GM12878 (cell line): ENCODE data around the gene APLP2. TPM values are rescaled to one million over a fixed set of nuclear protein-coding genes. Genes with fewer than 3 reads are reported as not detected.

Experiments used
- ATAC-seq: fragments of 200-7000 bp; cut with Tn5 transposase; 3 replicates; pipeline ENCODE4 v1.9.1; 2020; ENCODE audit warnings: mild to moderate bottlenecking, moderate library complexity
- BruUV-seq: library from RNA; stranded (reverse); fragments of 400-500 nt; replicated peaks from 2 replicates; lab custom pipeline; 2021; lab: Mats Ljungman, UMichigan
- CTCF ChIA-PET: fragments of 300-600 bp; sonication (Branson Sonifier 250); formaldehyde crosslinking; extraction: SDS; loops from one replicate; lab custom pipeline; 2021; ENCODE audit warnings: inconsistent platforms; lab: Yijun Ruan, JAX
- POLR2A ChIA-PET: fragments of 350-600 bp; formaldehyde crosslinking; extraction: SDS; loops from one replicate; lab custom pipeline; 2021; ENCODE audit warnings: inconsistent platforms; lab: Charles Lee
- RAD21 ChIA-PET: fragments of 300-600 bp; sonication (Branson Sonifier 250); formaldehyde crosslinking; loops from one replicate; lab custom pipeline; 2023; ENCODE audit warnings: antibody characterized with exemption; ENCODE audit not compliant: unreplicated experiment; lab: Charles Lee
- SMC1A ChIA-PET: fragments of 300-600 bp; sonication (Branson Sonifier 250); formaldehyde crosslinking; loops from one replicate; lab custom pipeline; 2023; ENCODE audit not compliant: unreplicated experiment, uncharacterized antibody; lab: Charles Lee
- DNase-seq: peaks from one replicate; pipeline ENCODE4 v3.0.0-alpha.2; 2011; ENCODE audit warnings: low read depth, low spot score
- FAIRE-seq: peaks from 3 replicates; lab custom pipeline; 2011; peaks lifted over from hg19 to GRCh38; lab: Jason Lieb, UNC
- H2AFZ ChIP-seq: 2 replicates; pipeline ENCODE4 v1.6.0; 2011; ENCODE audit warnings: low read depth, low read length, control low read depth; ENCODE audit not compliant: control insufficient read depth
- H3K27ac ChIP-seq: 2 replicates; pipeline ENCODE4 v1.5.1; 2011; ENCODE audit warnings: control low read depth; ENCODE audit not compliant: control insufficient read depth, insufficient read depth
- H3K27me3 ChIP-seq, 2 experiments: replicated peaks in 1 of 2; 2 replicates each; pipeline versions ENCODE4 v1.6.0 to v1.6.1; 2011; ENCODE audit warnings: low read length in 1 of 2; ENCODE audit not compliant: control insufficient read depth in 2 of 2, insufficient read depth in 2 of 2
- H3K36me3 ChIP-seq, 2 experiments: 2 replicates each; pipeline ENCODE4 v1.5.1; 2011; ENCODE audit warnings: low read length in 1 of 2; ENCODE audit not compliant: control insufficient read depth in 2 of 2, insufficient read depth in 2 of 2
- H3K4me1 ChIP-seq: 2 replicates; pipeline ENCODE4 v1.6.1; 2011; ENCODE audit warnings: mild to moderate bottlenecking, low read length, moderate library complexity, mixed read lengths; ENCODE audit not compliant: control insufficient read depth, insufficient read depth
- H3K4me2 ChIP-seq: 2 replicates; pipeline ENCODE4 v1.6.0; 2011; ENCODE audit warnings: control low read depth; ENCODE audit not compliant: control insufficient read depth, insufficient read depth
- H3K4me3 ChIP-seq: fragments of 200-600 bp; sonication (generic); 2 replicates; pipeline ENCODE4 v1.5.1; 2016
- H3K79me2 ChIP-seq: 2 replicates; pipeline ENCODE4 v1.6.0; 2011; ENCODE audit warnings: low read length; ENCODE audit not compliant: control insufficient read depth, insufficient read depth
- H3K9ac ChIP-seq: 2 replicates; pipeline ENCODE4 v1.8.0; 2011; ENCODE audit warnings: low read length, control low read depth, mixed read lengths; ENCODE audit not compliant: control insufficient read depth, insufficient read depth
- H3K9me3 ChIP-seq: replicated peaks from 3 replicates; pipeline ENCODE4 v1.5.1; 2011; ENCODE audit warnings: mild to moderate bottlenecking, low read length; ENCODE audit not compliant: control insufficient read depth, insufficient read depth
- H4K20me1 ChIP-seq: 2 replicates; pipeline ENCODE4 v1.6.0; 2011; ENCODE audit not compliant: control insufficient read depth, insufficient read depth
- ATF2 ChIP-seq: IDR thresholded peaks from 2 replicates; pipeline ENCODE4 v1.6.1; 2012; ENCODE audit warnings: low read length, inconsistent platforms
- CHD1 ChIP-seq: IDR thresholded peaks from 2 replicates; pipeline ENCODE4 v1.6.1; 2012; ENCODE audit warnings: low read depth, low read length, improper control_type of control experiment
- RELB ChIP-seq: fragments of 450-650 bp; IDR thresholded peaks from 2 replicates; pipeline ENCODE4 v1.6.1; 2017; ENCODE audit warnings: low read depth, mild to moderate bottlenecking, moderate library complexity
- SMAD5 ChIP-seq: IDR thresholded peaks from 2 replicates; pipeline ENCODE4 v1.6.1; 2016; ENCODE audit warnings: antibody characterized with exemption, low read depth
- WGBS: methylation state at CpG from one replicate; pipeline ENCODE4 v1.1.6; 2016; ENCODE audit warnings: low lambda C conversion rate; ENCODE audit not compliant: insufficient replicate concordance, insufficient coverage; ENCODE audit errors: missing lambda C conversion rate; 5-methylcytosine and 5-hydroxymethylcytosine counted together
- in situ Hi-C: fragments of 300-500 bp; cut with MboI; formaldehyde crosslinking; loops from 9 replicates; pipeline ENCODE4 v1.14.3; 2018; ENCODE audit warnings: mixed read lengths
- intact Hi-C: fragments of 100-400 bp; cut with micrococcal nuclease; formaldehyde crosslinking; loops from one replicate; pipeline ENCODE4 v1.14.2; 2022; ENCODE audit not compliant: unreplicated experiment
- polyA plus RNA-seq, 11 experiments: library from polyadenylated mRNA; depleted of rRNA in 4 of 11; unstranded in 6 of 11; stranded (reverse) in 5 of 11; fragments of >200 nt; fragmentation: Nextera tagmentation in 4 of 11; fragmentation: Illumina TruSeq in 1 of 11; extraction: Ambion mirVana in 4 of 11; extraction: Trizol in 1 of 11; gene quantifications; 1 replicate in 1 of 11; 2 replicates in 10 of 11; pipeline versions ENCODE4 v1.2.1 to v1.2.3, GENCODE V29; 2011 to 2016; ENCODE audit warnings: inconsistent platforms in 2 of 11, missing spikeins in 2 of 11, low read depth in 1 of 11
- total RNA-seq, 4 experiments: library from RNA; depleted of rRNA in 3 of 4; stranded (reverse); fragments of >200 nt in 3 of 4; fragmentation: Illumina TruSeq in 1 of 4; extraction: Trizol in 1 of 4; gene quantifications; 2 replicates each; pipeline versions ENCODE4 v1.2.1 to v1.2.3, GENCODE V29; 2013 to 2021
- TF ChIP-seq, protein P1 (sequence below): fragments of 450-650 bp; IDR thresholded peaks from 2 replicates; pipeline ENCODE4 v1.6.1; 2017; ENCODE audit warnings: mild to moderate bottlenecking, moderate library complexity

APLP2 gene
- total and polyA plus RNA-seq, 10 of the 15 experiments (the other 5 are each of a cell fraction or from before 2014, with no cell fraction given) = 2.3 to 38.8 (median 21.3) TPM

DNA sequence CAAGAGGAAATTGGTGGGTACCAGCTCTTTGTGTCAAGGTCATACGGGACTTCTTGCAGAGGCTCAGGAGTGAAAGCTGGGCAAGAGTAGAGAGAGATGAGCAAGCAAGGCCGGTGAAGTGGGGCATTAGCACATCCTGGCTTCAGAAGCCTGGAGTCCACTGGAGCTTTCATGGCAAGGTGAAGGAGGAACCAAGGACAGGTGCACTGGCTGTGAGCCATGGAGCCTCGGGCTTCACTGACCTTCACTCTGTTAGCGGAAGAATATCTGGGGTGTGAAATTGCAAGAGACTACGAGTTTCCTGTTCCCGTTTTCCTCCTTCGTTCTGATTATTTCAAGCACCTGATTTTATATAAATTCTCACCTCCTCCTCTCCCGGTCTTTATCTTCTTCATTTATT, 64.0 kb downstream of the APLP2 start (continued):
- TF ChIP-seq, protein P1, sequence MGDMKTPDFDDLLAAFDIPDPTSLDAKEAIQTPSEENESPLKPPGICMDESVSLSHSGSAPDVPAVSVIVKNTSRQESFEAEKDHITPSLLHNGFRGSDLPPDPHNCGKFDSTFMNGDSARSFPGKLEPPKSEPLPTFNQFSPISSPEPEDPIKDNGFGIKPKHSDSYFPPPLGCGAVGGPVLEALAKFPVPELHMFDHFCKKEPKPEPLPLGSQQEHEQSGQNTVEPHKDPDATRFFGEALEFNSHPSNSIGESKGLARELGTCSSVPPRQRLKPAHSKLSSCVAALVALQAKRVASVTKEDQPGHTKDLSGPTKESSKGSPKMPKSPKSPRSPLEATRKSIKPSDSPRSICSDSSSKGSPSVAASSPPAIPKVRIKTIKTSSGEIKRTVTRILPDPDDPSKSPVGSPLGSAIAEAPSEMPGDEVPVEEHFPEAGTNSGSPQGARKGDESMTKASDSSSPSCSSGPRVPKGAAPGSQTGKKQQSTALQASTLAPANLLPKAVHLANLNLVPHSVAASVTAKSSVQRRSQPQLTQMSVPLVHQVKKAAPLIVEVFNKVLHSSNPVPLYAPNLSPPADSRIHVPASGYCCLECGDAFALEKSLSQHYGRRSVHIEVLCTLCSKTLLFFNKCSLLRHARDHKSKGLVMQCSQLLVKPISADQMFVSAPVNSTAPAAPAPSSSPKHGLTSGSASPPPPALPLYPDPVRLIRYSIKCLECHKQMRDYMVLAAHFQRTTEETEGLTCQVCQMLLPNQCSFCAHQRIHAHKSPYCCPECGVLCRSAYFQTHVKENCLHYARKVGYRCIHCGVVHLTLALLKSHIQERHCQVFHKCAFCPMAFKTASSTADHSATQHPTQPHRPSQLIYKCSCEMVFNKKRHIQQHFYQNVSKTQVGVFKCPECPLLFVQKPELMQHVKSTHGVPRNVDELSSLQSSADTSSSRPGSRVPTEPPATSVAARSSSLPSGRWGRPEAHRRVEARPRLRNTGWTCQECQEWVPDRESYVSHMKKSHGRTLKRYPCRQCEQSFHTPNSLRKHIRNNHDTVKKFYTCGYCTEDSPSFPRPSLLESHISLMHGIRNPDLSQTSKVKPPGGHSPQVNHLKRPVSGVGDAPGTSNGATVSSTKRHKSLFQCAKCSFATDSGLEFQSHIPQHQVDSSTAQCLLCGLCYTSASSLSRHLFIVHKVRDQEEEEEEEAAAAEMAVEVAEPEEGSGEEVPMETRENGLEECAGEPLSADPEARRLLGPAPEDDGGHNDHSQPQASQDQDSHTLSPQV = no peak
- no peak for TF ChIP-seq RELB

- Histone ChIP-seq H3K9me3 (no peaks in the 10 kb centered on the region), H3K4me2 (no peak overlapping the region)
- no TSS peak for BruUV-seq
- TF ChIP-seq SMAD5 (no peak), ATF2 (no peak), CHD1 (no peak)
- TF ChIP-seq, all 136 proteins: peak for 0
- DNase-seq (no peak), FAIRE-seq (no peak), ATAC-seq (no peak)
- intact Hi-C loops (no loop called here), in situ Hi-C loops (no loop called here)
- Histone ChIP-seq H3K27ac (no peak overlapping the region), H4K20me1 (no peaks in the 10 kb centered on the region), H3K9ac (no peak overlapping the region), H3K36me3 (no peaks in the 10 kb centered on the region; a peak in 1 of 4 replicates), H2AFZ (no peak overlapping the region), H3K4me1 (no peaks in the 10 kb centered on the region), H3K79me2 (no peaks in the 10 kb centered on the region), H3K27me3 (no peaks in the 10 kb centered on the region), H3K4me3 (no peak overlapping the region)
- ChIA-PET CTCF (interaction anchor here (0.6 to 1.6 kb wide), 3 partner anchors 9 to 213 kb away, joined by 4 to 9 read pairs (median 4); no protein-coding TSS in a partner anchor), SMC1A (interaction anchor here (0.8 kb wide), 1 partner anchor 211 kb away, joined by 4 read pairs; no protein-coding TSS in a partner anchor), POLR2A (interaction anchor here (0.6 kb wide), 1 partner anchor 383 kb away, joined by 3 read pairs; no protein-coding TSS in a partner anchor), RAD21 (interaction anchor here (1.2 kb wide), 1 partner anchor 213 kb away, joined by 3 read pairs; no protein-coding TSS in a partner anchor)
- 57% methylated on average over 7 of the region's 7 CpGs for WGBS
These were observed 66.4 kb downstream of the APLP2 start for GRCh38 chr11:130136107-130136506.
